ENCODE measurements around the gene PMVK. TPM values are rescaled to one million over a fixed set of nuclear protein-coding genes. Genes with fewer than 3 reads are reported as not detected.

The PMVK gene
- total RNA-seq, 1 donor from 2014 or later = 9.6 TPM

DNA sequence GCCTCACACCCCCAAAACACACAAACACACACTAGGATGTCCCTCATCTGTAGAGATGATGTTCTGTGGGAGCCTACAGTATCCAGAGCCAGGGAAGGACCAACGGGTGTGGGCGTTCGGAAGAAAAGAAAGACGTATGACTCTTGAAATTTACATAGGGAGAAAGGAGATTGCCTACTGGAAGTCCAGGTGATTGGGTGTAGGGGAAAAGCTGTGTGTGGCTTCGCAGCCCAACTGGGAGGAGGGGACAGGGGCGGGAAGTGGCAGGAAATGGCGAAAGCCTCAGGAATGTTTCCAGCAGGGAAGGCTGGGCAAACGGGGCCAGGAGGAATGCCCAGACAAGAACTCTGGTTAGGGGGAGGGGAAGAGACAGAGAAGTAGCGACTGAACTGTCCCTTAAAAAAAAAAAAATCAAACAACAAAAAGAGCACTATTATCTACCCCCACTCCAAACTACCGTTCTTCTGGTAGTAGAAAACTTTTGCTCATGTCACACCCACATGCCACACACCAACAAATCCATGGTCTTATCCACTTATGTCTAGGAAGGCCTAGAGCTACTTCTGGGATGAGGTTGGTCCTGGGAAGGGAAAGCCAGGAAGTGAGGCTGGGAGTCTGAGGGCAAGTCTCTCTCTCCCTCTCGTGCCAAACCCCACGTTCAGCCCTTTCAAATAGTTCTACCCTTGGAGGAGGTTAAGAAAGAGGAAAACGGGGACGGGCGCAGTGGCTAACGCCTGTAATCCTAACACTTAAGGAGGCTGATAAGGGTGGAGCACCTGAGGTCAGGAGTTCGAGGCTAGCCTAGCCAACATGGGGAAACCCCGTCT, 36.2 kb upstream of the PMVK start:
- H3K4me1 ChIP-seq = peaks cover 22 to 35% of the 10 kb centered on the region in 2 donors
- TF ChIP-seq, protein P1, sequence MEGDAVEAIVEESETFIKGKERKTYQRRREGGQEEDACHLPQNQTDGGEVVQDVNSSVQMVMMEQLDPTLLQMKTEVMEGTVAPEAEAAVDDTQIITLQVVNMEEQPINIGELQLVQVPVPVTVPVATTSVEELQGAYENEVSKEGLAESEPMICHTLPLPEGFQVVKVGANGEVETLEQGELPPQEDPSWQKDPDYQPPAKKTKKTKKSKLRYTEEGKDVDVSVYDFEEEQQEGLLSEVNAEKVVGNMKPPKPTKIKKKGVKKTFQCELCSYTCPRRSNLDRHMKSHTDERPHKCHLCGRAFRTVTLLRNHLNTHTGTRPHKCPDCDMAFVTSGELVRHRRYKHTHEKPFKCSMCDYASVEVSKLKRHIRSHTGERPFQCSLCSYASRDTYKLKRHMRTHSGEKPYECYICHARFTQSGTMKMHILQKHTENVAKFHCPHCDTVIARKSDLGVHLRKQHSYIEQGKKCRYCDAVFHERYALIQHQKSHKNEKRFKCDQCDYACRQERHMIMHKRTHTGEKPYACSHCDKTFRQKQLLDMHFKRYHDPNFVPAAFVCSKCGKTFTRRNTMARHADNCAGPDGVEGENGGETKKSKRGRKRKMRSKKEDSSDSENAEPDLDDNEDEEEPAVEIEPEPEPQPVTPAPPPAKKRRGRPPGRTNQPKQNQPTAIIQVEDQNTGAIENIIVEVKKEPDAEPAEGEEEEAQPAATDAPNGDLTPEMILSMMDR (IDR thresholded peaks at IDR 0.05) = no peak
- peak; percentile 48 to 95 for DNase-seq (ENCODE audit: low spot score in 2 of 2)
- H3K36me3 ChIP-seq = peaks cover 6 to 11% of the 10 kb centered on the region in 2 donors
- peak overlapping the region; percentile 95 to 99 for H3K27ac ChIP-seq
- H3K9me3 ChIP-seq = no peaks in the 10 kb centered on the region
- no peaks in the 10 kb centered on the region for H3K27me3 ChIP-seq
- H3K4me3 ChIP-seq = peak overlapping the region; percentile 61 to 82
- intact Hi-C loops (cut with DNase I) = loop anchor here (1.0 kb wide), 1 partner anchor 35 kb away; no protein-coding TSS in a partner anchor

DNA sequence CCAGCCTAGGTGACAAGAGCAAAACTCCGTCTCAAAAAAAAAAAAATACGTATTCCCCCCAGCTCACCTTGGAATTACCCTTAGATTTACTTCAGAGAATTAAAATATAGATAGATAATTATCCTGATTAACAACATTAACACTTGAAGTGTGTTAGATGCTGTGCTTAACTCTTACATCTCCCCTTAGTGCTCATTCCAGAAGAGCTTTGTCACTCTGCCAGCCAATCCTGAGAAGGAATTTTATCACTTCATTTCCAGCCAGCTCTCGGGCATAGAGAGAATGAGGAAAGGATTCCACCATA, 35.6 kb upstream of the PMVK start:
- H3K4me3 ChIP-seq = peak overlapping the region; percentile 61 to 82
- no peak for DNase-seq (ENCODE audit: low spot score in 2 of 2)
- peak overlapping the region; percentile 95 to 99 for H3K27ac ChIP-seq
- H3K4me1 ChIP-seq = peaks cover 22 to 35% of the 10 kb centered on the region in 2 donors
- H3K36me3 ChIP-seq = peaks cover 12 to 16% of the 10 kb centered on the region in 2 donors
- no peaks in the 10 kb centered on the region for H3K9me3 ChIP-seq
- intact Hi-C loops (cut with DNase I) = loop anchor here (1.0 kb wide), 1 partner anchor 35 kb away; no protein-coding TSS in a partner anchor
- no peaks in the 10 kb centered on the region for H3K27me3 ChIP-seq
- TF ChIP-seq, protein P1 (IDR thresholded peaks at IDR 0.05) = no peak

DNA sequence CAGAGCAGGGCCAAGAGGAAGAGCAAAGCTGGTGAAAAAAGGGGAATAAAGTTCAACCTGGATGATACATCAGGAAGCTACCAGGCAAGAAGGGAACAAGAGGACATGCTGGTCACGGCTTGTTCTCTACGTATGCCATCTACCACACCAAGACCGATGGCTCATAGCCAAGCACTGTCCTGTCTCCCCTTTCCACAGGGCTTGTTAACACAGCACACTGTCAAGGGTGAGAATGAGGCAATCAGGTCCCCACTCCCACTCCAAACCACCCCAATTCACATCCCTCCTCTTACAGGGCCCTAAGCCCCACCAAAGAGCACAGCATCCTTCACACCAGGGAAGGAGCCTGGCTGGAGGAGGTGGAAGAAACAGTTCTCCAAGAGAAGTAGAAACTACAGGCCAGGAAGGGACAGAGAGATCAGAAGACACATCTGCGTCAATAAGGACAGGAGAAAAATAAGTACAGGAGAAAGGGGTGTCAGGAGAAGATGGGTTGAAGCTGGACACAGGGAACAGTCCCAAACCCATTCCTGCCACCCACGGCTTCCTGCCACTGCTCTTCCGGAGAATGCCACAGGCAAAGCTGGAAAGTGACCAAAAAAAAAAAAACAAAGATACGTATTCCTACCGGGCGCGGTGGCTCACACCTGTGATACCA, 35.0 kb upstream of the PMVK start:
- Histone ChIP-seq H3K4me1 (peaks cover 22 to 35% of the 10 kb centered on the region in 2 donors), H3K27me3 (no peaks in the 10 kb centered on the region), H3K36me3 (peaks cover 17 to 23% of the 10 kb centered on the region in 2 donors), H3K9me3 (no peaks in the 10 kb centered on the region), H3K4me3 (peak overlapping the region; percentile 61 to 82), H3K27ac (peak overlapping the region; percentile 95 to 99)
- peak in 1 of 2 donors; percentile 87 for DNase-seq (ENCODE audit: low spot score in 2 of 2)
- intact Hi-C loops (cut with DNase I) = loop anchor here (2.0 kb wide), 1 partner anchor 15 kb away; the partner anchor contains the start of gene PBXIP1
- TF ChIP-seq, protein P1 (IDR thresholded peaks at IDR 0.05) = no peak

DNA sequence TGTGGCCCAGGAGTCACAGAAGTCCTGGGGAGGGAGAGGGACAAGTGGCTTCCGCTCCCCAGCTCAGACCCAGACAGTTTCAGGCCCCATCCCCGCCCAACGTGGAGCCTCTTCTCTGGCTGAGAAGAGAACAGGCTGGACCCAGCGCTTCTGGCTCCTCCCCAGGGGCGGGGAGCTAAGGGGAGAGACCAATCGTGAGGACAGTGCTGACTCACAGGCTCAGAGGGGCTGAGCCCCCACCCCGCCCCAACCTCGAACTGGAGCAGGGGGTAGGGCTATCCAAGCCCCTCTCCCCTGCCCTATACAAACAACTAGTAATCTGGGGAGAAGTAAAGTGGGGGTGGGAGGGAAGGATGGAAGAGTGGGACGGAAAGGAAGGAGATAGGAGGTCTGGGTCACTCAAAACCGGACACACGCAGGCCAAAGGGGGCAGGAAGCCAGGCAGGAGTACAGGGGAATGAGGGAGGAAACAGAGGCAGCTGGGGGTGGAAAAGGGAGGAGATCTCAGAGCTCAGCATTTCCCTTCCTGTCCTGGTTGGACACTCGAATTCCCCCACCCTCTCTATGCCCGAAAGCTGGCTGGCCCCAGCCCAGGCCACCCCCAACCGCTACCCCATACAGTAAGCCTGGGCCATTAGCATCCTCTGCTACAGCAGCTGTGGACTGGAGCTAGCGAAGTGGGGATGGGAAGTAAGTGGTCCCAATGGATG, 34.3 kb upstream of the PMVK start, which contains the start of gene SHC1:
Gene SHC1 (minus strand): TSS at position 117 of the 710 bp plus-strand sequence. CDS start 221 bp downstream, outside the sequence.
- peaks cover 23 to 30% of the 10 kb centered on the region in 2 donors for H3K36me3 ChIP-seq
- no peaks in the 10 kb centered on the region for H3K9me3 ChIP-seq
- DNase-seq (ENCODE audit: low spot score in 2 of 2) = peak; percentile 80 to 97
- intact Hi-C loops (cut with DNase I) = loop anchor here (1.0 to 2.0 kb wide), 2 partner anchors 8 to 14 kb away; partner anchors contain the start of gene PBXIP1
- H3K27ac ChIP-seq = peak within 1 kb of the TSS; percentile 95 to 99
- TF ChIP-seq, protein P1 (IDR thresholded peaks at IDR 0.05) = no peak
- H3K4me3 ChIP-seq = peak within 1 kb of the TSS; percentile 61 to 82
- no peaks in the 10 kb centered on the region for H3K27me3 ChIP-seq
- H3K4me1 ChIP-seq = peaks cover 22 to 35% of the 10 kb centered on the region in 2 donors

DNA sequence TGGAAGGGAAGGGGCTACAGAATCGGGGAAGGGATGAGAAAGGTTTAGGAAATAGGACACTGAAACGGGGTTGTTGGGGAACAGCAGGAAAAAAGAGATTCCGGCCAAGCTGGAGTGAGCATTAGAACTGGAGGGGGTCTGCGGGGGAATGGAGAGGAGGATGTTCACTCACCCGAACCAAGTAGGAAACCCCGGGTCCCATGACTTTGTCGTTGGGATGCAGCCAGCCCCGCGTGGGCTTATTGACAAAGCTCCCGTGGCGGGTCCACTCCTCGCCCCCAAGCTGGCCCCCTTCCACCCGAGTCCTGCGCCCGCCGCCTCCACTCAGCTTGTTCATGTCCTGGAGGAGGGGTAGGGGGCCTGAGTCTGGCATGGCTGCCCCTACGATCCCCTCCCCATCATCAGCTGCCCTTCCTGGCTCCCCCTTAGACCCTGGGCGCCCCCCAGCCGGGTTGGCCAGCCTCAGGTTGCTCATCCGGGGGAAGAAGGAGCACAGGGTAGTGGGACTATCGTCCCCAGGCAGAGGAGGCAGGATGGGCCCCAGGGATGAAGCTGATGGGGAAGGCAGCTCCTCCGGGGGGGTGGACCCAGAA, 33.4 kb upstream of the PMVK start:
- Histone ChIP-seq H3K27ac (peak overlapping the region; percentile 95 to 99), H3K4me3 (peak overlapping the region; percentile 61 to 82), H3K9me3 (no peaks in the 10 kb centered on the region), H3K36me3 (peaks cover 30 to 39% of the 10 kb centered on the region in 2 donors), H3K4me1 (peaks cover 22 to 35% of the 10 kb centered on the region in 2 donors), H3K27me3 (no peaks in the 10 kb centered on the region)
- intact Hi-C loops (cut with DNase I) = loop anchor here (1.0 to 2.0 kb wide), 2 partner anchors 8 to 13 kb away; partner anchors contain the start of gene PBXIP1
- TF ChIP-seq, protein P1 (IDR thresholded peaks at IDR 0.05) = no peak
- no peak for DNase-seq (ENCODE audit: low spot score in 2 of 2)
